Measurements from ENCODE around the gene NDFIP2.

Gene NDFIP2

GRCh38 chr13:79468819-79469218, 12.1 kb upstream of the NDFIP2 start:
- H3K4me3 ChIP-seq (ENCODE audit: low read length) = no peak overlapping the region
- TF ChIP-seq CTCF (conservative IDR thresholded peaks at IDR 0.05; ENCODE audit: low read length) = no peak
- DNase-seq (ENCODE audit: low read depth) = no peak

- DNase-seq (ENCODE audit: low read depth) = no peak
- no peak for TF ChIP-seq CTCF (conservative IDR thresholded peaks at IDR 0.05; ENCODE audit: low read length)
- no peak overlapping the region for H3K4me3 ChIP-seq (ENCODE audit: low read length)
Observed at GRCh38 chr13:79469608-79470007, 11.3 kb upstream of the NDFIP2 start.

- no peak for TF ChIP-seq CTCF (conservative IDR thresholded peaks at IDR 0.05; ENCODE audit: low read length)
- no peak for DNase-seq (ENCODE audit: low read depth)
- no peak overlapping the region for H3K4me3 ChIP-seq (ENCODE audit: low read length)
Observed at GRCh38 chr13:79470666-79471065, 10.3 kb upstream of the NDFIP2 start.

GRCh38 chr13:79475569-79475968, 5.4 kb upstream of the NDFIP2 start:
- no peak for TF ChIP-seq CTCF (conservative IDR thresholded peaks at IDR 0.05; ENCODE audit: low read length)
- H3K4me3 ChIP-seq (ENCODE audit: low read length) = no peak overlapping the region
- no peak for DNase-seq (ENCODE audit: low read depth)

GRCh38 chr13:79477968-79478367, 3.0 kb upstream of the NDFIP2 start:
- TF ChIP-seq CTCF (conservative IDR thresholded peaks at IDR 0.05; ENCODE audit: low read length) = no peak
- H3K4me3 ChIP-seq (ENCODE audit: low read length) = no peak overlapping the region
- DNase-seq (ENCODE audit: low read depth) = no peak

- DNase-seq (ENCODE audit: low read depth) = no peak
- no peak for TF ChIP-seq CTCF (conservative IDR thresholded peaks at IDR 0.05; ENCODE audit: low read length)
- no peak overlapping the region for H3K4me3 ChIP-seq (ENCODE audit: low read length)
Observed at GRCh38 chr13:79479882-79480281, 1.1 kb upstream of the NDFIP2 start.

- H3K4me3 ChIP-seq (ENCODE audit: low read length) = peak overlapping the region; percentile 82
- no peak for DNase-seq (ENCODE audit: low read depth)
- TF ChIP-seq CTCF (conservative IDR thresholded peaks at IDR 0.05; ENCODE audit: low read length) = no peak
Observed at GRCh38 chr13:79481685-79482052, 714 bp downstream of the NDFIP2 start.

Measured in AG10803 (cell line).